M059J (cell line): ENCODE data around the gene GZMB. TPM values are rescaled to one million over a fixed set of nuclear protein-coding genes. Genes with fewer than 3 reads are reported as not detected.

Experiments used
- total RNA-seq: library from RNA; depleted of rRNA; stranded (reverse); fragments of >200 nt; shearing (Covaris generic); gene quantifications from 2 replicates; pipeline ENCODE4 v1.2.3, GENCODE V29; 2014; rRNA removed

Gene GZMB
- total RNA-seq, 1 experiment from 2014 or later, result not detected

Other genes starting within 250 kb of the GZMB start
- gene NYNRIN, start 235.2 kb downstream of the GZMB start, total RNA-seq, result not detected in 2 replicates
- gene CBLN3, start 204.5 kb downstream of the GZMB start, total RNA-seq, result 0.15 and 1.2 TPM in 2 replicates
- gene KHNYN, start 204.2 kb downstream of the GZMB start, total RNA-seq, result 12.9 and 18.4 TPM in 2 replicates
- 12.4 and 13.2 TPM in 2 replicates for gene SDR39U1, start 191.4 kb downstream of the GZMB start, total RNA-seq
- not detected in 2 replicates for gene CMA1, start 125.9 kb downstream of the GZMB start, total RNA-seq
- not detected in 2 replicates for gene CTSG, start 57.9 kb downstream of the GZMB start, total RNA-seq
- gene GZMH, start 24.5 kb downstream of the GZMB start, total RNA-seq, result not detected in 2 replicates